GM21786 (cell line): Measurements from ENCODE around the gene ABCA2.
"Not testable (repeated sequence)": the region's sequence is repeated elsewhere in the genome, so short reads cannot be mapped to it uniquely, and the experiment has no call there.

Experiments used
- ATAC-seq: cut with Tn5 transposase; IDR thresholded peaks from one replicate; pipeline ENCODE4 v1.9.1; 2021; ENCODE audit not compliant: unreplicated experiment

Gene ABCA2

DNA sequence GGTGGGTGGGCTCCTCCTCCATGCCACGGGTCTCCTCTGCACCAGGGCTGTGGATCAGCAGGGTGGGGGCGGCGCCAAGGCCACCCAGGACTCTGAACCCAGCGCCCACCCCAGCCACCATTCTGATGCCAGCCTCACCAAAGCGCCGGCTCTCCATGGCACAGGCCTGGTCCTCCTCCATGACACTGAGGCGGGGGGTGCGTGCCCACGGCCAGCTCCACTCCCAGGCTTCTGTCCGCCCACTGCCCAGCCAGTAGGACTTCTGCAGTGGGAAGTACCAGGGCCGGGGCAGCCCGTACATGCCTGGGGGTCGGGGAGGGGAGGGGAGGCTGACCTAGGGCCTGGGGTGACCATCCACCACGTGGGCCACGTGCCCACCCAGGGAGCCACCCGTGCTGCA, 11.6 kb downstream of the ABCA2 start:
- no peak for ATAC-seq

DNA sequence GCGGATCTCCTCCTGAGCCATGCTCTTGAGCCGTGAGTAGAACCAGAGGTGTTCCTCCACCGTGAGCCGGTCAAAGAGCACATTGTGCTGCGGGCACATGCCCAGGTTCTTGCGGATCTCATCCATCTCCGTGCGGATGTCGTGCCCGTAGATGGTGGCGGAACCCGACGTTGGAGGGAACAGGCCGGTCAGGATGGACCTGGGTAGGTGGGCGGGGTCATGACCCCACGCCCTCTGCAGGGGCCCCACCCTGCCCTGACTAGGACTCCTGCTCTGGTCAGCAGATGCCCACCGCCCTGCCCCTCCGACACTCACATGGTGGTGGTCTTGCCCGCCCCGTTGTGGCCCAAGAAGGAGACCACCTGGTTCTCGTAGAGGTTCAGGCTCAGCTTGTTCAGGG, 12.1 kb downstream of the ABCA2 start:
- ATAC-seq: no peak

DNA sequence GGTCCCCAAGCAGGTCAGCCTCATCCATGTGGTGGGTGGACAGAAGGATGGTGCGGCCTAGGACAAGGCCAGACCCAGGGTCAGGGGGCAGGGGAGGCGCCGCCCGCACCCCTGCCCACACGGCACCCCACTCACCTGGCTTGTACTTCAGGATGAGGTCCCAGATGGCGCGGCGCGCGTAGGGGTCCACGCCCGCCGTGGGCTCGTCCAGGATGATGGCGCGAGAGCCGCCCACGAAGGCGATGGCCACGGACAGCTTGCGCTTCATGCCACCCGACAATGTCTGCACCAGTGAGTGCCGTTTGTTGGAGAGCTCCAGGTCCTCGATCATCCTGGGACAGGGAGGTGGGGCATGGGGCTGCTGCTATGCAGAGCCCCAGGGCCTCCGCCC, 12.5 kb downstream of the ABCA2 start:
- ATAC-seq: no peak

DNA sequence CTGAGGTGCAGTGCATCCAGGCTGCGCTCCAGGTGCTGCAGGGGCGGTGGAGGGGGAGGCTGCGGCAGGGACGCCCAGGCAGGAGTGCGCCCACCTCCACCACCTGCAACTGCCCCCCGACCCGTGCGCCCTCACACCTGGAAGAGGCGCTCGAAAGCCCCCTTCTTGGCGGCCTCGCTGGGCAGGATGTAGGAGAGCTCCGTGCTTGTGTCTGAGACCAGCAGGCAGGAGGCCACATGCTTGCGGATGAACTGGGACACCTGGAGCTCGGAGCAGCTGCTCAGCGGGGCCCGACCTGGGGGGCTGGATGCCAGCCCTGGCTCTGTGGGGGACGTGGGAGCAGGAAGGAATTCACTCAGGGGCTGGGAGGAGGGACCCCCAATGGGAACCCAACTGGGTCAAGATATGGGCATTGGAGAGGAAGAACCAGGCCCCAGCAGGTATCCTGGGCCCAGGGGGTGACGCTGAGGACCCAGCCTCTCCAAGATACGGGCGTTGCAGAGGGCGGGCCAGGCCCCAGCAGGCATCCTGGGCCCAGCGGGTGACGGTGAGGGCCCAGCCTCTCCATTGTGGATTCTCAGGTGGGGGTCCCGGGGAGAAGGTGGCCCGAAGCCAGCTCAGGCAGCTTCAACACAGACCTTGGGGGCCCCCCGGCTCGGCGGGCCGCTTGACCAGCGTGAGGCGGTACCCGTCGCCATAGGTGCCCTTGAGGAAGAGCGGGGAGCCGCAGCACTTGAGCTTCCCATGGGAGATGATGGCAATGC, 13.1 kb downstream of the ABCA2 start:
- no peak for ATAC-seq

DNA sequence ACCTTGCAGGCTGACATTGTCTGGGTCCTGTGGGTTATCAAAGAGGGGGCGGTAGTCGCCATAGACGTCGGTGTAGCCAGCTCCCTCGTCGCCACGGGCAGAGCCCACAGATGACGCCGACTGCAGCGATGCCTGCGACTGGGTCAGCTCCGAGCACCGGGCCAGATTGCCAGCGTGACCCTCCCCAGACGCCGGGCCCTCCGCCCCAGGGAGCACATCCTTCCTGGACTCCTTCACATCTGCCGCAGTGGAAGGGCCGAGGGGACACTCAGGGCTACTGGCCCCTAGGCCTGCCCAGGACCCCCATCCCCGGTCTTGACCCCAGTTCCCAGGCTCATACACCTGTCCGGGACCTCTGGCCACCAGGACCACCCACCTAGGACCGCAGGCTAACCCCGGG, 13.9 kb downstream of the ABCA2 start:
- ATAC-seq: no peak

DNA sequence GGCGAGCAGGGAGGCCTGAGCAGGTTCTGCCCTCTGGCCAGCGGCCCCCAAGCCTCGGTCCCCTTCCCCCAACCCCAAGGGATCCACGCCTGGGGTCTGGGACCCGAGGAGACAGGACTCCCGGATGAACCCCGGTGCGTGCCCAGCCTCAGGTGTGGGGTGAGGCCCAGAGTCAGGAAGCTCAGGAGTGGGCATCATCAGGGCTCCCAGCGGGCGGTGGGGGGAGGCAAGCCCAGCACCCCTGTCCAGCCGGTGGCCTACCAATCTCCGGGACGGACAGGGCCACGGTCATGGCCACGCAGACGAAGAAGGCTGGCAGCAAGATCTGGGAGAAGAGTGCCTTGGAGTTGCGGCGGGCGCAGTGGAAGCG, 14.5 kb downstream of the ABCA2 start:
- ATAC-seq: no peak

DNA sequence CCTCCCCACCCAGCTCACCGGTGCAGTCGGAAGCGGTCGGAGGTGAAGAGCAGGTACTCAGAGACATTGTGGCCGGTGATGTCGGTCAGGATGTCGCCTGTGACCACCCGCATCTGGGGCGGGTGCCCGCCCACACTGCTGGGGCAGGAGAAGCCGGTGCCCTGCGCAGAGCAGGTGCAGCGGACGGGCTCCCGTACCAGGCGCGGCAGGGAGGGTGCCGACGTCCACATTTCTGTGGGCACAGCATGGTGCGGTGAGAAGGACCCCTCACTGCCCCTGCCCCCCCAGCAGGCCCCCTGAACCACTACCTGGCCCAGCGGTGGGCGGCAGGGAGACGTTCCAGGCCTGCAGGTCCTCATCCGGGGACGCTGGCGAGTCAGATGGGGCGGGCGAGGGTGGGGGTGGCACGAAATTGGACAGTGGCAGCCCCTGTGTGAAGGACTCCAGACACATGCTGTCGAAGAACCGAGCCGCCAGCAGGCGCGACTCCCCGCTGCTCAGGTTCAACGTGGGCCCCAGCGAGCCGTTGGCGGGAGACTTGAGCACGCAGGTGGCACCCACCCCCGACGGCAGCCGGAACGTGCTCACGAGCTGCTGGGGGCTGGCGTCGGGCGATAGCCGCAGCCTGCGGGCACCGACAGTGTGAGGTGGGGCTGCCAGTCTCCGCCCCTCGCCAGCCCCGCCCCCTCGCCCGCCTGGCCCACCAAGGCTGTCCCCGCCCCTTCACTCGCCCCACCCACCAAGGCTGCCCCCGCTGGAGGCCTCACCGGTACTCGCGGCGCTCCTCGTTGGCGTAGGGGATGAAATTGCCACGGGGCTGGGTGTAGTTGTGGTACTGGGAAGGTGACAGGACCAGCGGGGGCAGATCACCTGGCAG, 15.1 kb downstream of the ABCA2 start:
- ATAC-seq: no peak

DNA sequence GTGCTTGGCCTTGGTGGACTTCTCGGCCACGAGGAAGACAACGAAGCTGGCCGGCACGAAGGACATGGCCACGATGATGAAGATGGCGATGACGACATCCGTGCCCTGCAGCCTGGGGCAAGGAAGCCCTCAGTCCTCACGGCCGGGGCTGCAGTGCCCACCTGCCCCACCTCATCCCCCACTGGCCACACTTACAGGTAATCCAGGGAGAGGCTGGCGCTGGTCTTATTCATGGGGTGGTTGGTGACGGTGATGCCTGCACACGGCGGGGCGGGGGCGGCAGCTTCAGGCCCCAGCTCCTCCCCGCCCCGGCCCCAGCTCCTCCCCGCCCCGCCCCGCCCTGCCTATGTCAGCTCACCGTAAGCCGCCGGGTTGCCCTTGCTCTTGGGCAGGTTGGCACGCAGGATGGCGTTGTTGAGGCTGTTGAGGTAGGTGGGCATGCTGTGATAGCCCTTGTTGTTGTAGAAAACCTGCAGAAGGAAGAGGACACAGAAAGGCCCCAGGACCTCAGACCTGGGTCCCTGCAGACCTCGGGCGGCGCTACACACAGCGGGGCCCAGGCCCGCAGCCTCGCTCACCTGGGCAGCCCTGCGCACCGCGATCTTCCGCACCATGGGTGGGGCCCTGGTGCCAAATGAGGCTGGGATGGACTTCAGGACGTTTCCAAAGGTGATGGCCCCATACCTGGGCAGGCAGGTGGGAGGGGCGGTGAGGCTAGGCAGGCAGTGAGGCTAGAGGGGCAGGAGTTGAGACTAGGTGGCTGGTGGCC, 15.9 kb downstream of the ABCA2 start:
- no peak for ATAC-seq

DNA sequence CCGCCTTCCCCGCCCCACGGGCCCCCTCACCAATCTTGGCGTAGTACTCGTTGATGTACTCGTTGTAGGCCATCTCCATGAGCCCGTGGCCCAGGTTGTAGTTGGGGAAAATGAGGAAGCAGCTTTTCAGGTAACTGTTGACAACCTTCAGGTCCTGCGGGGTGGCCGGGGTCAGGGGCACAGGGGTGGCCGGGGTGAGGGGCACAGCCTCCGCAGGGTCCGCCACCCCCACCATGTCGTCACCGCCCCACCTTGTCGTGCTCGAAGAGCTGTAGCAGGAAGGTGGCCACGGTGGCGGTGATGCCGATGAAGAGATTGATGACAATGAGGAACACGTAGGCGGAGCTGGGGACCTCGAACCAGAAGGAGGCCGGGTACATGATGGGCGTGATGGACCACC, 16.9 kb downstream of the ABCA2 start:
- ATAC-seq: no peak

DNA sequence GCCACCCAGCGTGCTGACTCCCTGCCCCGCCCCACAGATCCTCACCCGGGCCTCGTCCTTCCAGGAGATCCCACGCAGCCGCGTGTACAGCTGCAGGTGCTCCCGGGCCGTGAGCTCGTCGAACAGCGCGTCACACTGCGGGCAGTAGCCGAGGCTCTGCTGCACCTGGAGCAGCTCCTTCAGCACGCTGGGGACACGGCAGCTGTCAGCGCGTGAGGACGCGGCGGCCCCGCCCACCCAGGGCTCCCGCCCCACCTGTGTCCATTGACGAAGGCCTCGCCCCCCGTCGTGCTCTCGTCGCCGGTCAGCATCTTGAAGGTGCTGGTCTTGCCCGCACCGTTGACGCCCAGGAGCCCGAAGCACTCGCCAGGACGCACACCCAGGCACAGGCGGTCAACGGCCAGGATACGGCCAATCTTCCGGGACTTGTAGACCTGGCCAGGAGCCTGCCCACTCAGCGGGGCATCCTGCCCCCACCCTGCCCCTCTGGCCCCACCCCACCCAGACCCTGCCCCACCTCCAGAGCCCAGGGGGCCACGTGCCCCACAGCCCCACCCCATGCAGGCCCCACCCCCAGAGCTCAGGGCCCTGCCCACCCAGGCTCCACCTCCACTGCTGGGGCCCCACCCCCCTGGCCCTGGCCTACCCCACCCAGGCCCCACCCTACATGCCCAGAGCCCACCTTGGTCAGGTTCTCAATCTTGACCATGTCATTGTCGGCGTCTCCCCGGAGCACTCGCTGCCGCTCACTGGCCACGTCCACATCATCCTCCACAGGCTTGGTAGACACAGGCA, 17.9 kb downstream of the ABCA2 start:
- ATAC-seq: no peak

DNA sequence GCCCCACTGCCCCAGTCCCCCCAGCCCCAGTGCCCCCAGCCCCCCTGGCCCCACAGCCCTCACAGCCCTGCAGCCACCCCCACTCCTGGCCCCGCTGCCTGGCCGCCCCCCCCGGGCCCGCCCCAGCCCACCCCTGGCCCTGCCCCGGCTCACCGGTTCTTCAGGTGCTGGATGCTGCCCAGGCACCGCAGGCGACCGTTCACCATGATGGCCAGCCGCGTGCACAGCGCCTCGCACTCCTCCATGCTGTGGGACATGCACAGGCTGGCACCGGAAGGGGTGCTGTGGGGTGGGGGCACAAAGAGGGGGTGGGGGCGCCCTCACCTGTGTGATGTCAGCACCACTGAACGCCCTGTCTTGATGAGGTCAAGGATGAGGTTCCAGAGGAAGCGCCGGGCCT, 18.8 kb downstream of the ABCA2 start:
- no peak for ATAC-seq

DNA sequence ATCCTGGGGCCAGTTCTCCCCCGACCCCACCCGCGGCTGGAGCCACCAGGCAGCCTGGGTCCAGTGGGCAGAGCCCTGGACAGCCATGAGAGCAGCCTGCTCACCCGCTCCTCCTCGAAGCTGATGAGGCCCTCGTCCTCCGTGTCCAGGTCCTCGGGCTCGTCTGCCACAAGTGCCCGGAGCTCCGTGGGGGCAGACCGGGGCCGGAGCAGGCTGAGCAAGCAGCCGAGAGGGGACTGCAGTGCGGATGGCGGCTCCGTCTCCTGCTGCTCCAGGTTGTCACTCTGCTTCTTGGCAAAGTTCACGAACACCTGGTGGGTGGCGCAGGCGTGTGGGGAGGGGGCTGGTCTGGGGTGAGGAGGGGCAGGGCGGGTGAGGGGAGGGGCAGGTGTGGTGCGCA, 19.7 kb downstream of the ABCA2 start:
- ATAC-seq: no peak

DNA sequence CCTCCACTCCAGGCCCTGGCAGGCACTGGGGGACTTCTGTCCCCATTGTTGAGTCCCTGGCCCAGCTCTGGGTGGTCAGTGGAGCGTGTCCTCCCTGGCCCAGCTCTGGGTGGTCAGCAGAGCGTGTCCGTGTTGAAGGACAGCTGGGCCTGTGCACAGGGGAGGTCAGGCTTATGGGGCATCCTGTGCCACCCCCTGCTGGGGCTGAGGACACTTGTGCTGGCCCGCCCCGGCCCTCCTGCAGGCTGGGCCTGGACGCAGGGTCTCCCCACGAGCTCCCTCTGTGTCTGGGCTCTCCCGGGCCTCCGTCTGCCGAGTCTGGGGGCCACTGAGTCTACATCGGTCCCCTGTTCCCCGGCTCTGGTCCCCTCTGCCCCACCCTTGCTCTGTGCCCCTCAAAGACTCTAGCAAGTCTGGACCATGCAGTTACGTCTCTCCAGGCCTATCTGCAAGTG, 20.2 kb downstream of the ABCA2 start:
- no peak for ATAC-seq

DNA sequence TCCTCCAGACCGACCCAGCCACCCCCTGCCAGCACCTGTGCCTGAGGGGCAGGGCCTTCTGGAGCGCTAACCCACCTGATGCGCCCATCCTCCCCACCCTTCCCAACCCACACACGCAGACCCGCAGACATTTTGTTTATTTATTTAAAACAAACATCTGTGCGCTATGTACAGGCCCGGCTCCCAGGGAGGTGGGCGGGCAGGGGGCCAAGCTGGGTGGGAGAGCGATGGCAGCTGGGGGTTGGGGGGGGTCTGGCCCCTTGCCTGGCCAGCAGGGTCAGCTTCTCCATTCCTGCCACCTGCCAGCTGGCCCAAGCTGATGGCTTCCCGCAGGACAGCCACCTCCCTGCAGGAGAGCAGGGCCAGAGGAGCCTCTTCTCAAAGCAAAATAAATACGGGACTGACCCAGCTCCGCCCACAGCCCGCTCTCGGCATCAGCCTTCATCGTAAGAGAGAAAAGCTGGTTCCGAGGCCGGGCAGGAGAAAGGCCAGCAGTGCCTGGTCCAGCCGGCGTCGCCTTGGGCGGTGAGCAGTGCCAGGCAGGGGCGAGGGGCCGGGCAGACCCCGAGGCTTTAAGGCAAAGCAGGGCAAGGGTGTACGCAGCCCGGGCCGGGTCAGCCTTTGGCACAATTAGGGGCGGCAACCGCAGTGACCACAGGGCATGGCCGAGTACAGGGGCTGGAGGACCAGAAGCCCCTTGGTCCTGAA, 20.8 kb downstream of the ABCA2 start:
- no peak for ATAC-seq

DNA sequence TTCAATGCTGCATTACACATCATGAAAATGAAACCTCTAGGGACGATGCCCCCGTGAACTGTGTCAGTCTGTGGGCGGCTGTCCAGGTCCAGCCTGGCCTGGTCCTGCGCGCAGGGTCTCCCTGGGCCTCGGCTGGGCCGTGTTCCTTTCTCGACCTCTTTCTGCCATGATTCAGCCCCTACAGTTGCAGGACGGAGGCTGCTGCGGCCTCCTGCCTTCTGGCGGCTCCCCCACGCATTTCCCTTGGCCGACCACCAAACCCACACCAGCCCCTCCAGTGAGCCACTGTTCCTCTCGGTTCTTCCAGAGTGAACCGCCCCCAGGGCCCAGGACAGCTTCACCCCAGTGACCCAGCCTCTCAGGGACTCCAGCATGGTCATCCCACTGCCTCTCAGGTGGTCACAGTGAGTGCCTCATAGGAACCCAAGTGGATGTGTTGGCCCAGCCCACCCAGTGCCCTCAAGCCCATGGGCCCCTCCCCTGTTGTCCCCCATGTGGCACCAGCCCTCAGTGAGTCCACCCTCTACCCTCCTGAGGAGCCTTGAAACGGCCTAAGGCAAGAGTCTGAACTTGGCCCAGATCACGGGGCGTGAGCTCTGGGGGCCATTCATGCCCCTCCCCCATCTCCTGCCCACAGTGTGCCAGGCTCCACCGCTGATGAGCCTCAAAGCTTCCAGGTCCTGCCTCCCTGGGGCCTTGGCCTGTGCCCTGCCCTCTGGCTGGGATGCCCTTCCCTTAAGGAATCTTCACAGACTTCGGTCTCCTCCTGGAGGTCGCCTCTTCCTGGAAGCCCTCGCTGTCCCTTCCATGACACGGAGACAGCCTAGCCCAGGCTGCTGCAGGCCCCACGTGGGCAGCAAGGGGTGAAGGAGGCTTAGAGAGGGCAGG, 21.7 kb downstream of the ABCA2 start:
- ATAC-seq: no peak

DNA sequence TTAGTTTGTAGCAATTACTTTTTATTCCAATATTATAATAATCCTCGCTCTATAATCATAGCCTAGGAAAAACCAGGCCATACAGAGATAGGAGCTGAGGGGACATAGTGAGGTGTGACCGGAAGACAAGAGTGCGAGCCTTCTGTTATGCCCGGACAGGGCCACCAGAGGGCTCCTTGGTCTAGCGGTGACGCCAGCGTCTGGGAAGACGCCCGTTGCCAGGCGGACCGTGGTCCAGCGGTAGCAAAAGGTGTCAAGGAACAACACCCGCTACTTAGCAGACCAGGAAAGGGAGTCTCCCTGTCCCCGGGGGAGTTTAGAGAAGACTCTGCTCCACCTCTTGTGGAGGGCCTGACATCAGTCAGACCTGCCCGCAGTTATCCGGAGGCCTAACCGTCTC, 23.8 kb downstream of the ABCA2 start:
- ATAC-seq: not testable (repeated sequence)

DNA sequence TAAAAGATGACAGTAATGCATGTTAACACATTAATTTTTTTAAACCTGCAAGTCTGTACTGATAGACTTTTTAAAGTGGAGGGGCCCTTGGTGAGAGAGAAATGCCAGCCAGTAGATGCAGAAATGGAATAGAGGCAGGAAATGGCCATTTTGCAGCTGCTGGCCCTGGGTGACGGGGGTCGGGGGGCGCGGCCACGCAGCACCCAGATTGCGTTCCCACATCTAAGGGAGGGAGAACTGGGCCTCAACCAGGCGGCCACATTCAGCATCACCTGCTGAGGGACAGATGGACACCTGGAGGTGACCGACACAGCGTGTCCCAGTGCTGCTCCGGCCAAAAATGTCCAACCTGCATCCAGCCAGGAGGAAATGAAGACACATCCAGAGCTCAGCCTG, 25.4 kb downstream of the ABCA2 start:
- ATAC-seq: no peak

DNA sequence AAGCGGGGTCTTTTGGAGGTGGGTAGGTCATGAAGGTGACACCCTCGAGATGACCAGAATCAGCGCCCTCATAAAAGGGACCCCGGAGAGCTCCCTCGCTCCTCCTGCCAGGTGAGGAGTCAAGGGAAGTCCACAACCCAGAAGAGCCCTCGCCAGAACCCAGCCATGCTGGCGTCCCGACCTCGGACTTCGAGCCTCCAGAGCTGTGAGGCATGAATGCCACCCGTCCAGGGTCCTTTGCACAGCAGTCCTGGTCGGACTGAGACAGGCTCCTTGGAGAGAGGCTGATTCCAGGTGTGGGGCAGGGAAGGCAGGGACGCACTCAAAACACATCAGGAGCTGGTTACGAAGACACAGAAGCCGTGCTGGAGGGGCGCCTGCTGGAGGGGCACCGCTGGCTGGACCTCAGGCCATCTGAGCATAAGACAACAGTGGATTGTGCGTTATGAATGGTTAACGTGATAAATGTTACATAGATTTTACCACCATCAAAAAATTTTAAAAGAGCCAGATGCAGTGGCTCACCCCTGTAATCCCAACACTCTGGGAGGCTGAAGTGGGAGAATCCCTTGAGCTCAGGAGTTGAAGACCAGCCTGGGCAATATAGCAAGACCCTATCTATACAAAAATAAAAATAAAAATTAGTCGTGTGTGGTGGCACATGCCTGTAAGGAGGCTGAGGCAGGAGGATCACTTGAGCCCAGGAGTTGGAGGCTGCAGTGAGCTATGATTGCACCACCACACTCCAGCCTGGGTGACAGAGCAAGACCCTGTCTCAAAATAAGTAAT, 26.0 kb downstream of the ABCA2 start:
- ATAC-seq: no peak
